Aorta (tissue), 5 donors: Measurements from ENCODE around the gene NXNL2. TPM values are rescaled to one million over a fixed set of nuclear protein-coding genes. Genes with fewer than 3 reads are reported as not detected.

Experiments
- ATAC-seq: fragments of 200-7000 bp; cut with Tn5 transposase; one replicate; pipeline ENCODE4 v1.9.1; 2022; ENCODE audit warnings: moderate library complexity; ENCODE audit not compliant: low FRiP score
- DNase-seq, 2 donors: peaks; one replicate each; pipeline ENCODE4 v3.0.0-alpha.2; 2020
- H3K27ac ChIP-seq, 2 donors: one replicate each; pipeline ENCODE4 v1.5.1; 2013; ENCODE audit warnings: low read length in 2 of 2, mild to moderate bottlenecking in 2 of 2, moderate library complexity in 2 of 2, control low read depth in 1 of 2, inconsistent platforms in 1 of 2, low read depth in 1 of 2
- H3K27me3 ChIP-seq, 2 donors: one replicate each; pipeline ENCODE4 v1.6.1; 2013; ENCODE audit warnings: control low read depth in 1 of 2, low read length in 1 of 2, mild to moderate bottlenecking in 1 of 2, moderate library complexity in 1 of 2; ENCODE audit not compliant: insufficient read depth in 2 of 2, control insufficient read depth in 1 of 2
- H3K36me3 ChIP-seq, 2 donors: one replicate each; pipeline ENCODE4 v1.6.1; 2013; ENCODE audit warnings: control low read depth in 1 of 2, low read length in 1 of 2, mild to moderate bottlenecking in 1 of 2; ENCODE audit not compliant: insufficient read depth in 2 of 2, control insufficient read depth in 1 of 2
- H3K4me1 ChIP-seq, 2 donors: one replicate each; pipeline ENCODE4 v1.6.1; 2013; ENCODE audit warnings: low read length in 2 of 2, control low read depth in 1 of 2, mild to moderate bottlenecking in 1 of 2, moderate library complexity in 1 of 2; ENCODE audit not compliant: insufficient read depth in 2 of 2, control insufficient read depth in 1 of 2
- H3K4me3 ChIP-seq, 2 donors: one replicate each; pipeline ENCODE4 v1.5.1; 2013; ENCODE audit warnings: low read length in 2 of 2, control low read depth in 1 of 2, mild to moderate bottlenecking in 1 of 2
- H3K9me3 ChIP-seq: one replicate; pipeline ENCODE4 v1.6.1; 2013; ENCODE audit warnings: mild to moderate bottlenecking, low read length; ENCODE audit not compliant: control insufficient read depth
- WGBS, 2 donors: extraction: QIAGEN DNeasy Blood & Tissue Kit; methylation state at CpG; one replicate each; pipeline ENCODE4 v1.1.7; 2013; 5-methylcytosine and 5-hydroxymethylcytosine counted together
- intact Hi-C, 2 donors: fragments of 100-400 bp; cut with DNase I; formaldehyde crosslinking; loops; one replicate each; pipeline versions ENCODE4 v1.14.2 to v1.15.0; 2022
- polyA plus RNA-seq, 2 donors: library from polyadenylated mRNA; stranded (reverse); fragments of 200-250 nt; gene quantifications; one replicate each; pipeline ENCODE4 v1.2.3, GENCODE V29; 2013
- total RNA-seq, 2 donors: library from RNA; stranded (reverse); fragmentation: NEBNext Ultra II Directional; extraction: Animal tissue kit (Norgen Biotek cat#: 25700); gene quantifications; one replicate each; pipeline ENCODE4 v1.2.1, GENCODE V29; 2021
- donor health status: healthy with polysubstance abuse.
- donor health status: Bipolar disorder and iron deficiency.
- donor health status: DM: no; HTN: no; CAD: no.
- donor health status: DM: no; HTN: no; CAD: no.
- donor health status: DM: yes; HTN: yes; CAD: no.

The NXNL2 gene
- total and polyA plus RNA-seq, 4 donors, result 0.75 to 3.1 (median 1.5) TPM

DNA sequence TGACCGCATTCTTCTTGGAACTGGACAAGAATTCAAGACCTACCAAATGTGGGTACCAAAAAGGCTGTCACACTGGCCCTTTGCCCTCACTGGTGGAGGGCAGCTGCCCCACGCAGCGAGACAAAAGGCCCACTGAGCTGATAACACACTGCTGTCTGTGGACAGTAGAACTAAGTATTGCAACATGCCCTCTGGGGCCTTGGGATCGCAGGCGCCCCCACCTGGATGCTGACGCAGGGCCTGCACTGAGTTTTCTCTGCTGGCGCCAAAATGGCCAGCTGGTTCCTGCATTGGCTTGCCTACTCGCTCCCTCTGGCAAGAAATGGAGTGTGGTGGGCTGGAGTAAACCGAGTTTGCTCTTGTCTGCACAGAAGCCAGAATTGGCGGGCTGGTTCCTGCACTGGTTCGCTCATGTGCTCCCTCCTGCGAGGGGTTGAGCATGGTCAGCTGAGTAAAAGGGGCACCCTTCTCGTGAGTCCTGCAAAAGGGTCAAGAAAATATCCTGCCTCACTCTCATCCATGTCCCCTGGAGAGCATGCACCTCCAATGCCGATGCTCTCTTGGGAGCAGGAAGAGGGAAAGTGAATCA is 55.7 kb downstream of the NXNL2 start:
- 88% methylated on average over 14 of the region's 14 CpGs for WGBS, 2 donors
- Histone ChIP-seq H3K27ac (no peak overlapping the region), H3K36me3 (no peaks in the 10 kb centered on the region), H3K9me3 (no peaks in the 10 kb centered on the region), H3K4me3 (no peak overlapping the region), H3K27me3 (no peaks in the 10 kb centered on the region), H3K4me1 (no peaks in the 10 kb centered on the region)
- ATAC-seq (no peak), DNase-seq (no peak)
- intact Hi-C loops, result loop anchor here (5.0 to 10.0 kb wide), 2 partner anchors 687 to 694 kb away; no protein-coding TSS in a partner anchor

DNA sequence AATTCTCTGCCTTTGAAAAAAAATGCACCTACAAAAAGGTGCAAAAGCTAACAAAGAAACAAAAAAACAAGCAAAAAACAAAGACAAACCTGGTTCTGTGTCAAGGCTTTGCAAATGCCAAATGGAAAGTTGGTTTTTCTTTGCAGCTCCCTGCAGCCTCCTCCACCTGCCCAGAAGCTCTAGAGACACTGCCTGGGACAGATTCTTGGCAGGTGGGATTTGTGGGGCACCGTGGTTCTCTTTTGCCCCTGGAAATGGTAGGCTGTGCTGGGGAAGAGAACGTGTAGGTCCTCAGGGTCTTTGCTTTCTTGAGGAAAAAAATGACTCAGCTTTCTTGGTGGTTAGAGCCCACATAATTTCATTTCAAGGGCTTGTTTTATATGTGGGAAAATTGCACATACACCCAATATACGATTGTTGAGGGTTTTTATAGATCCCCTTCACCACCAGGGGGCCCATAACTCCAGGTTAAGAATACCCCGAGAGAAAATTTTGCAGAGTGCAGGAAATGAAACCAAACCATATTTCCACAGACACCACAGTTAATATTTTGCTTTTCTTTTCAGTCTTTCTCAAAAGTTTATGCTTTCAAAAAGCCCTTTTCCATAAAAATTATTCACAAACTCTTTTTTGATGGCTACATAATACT is 58.7 kb downstream of the NXNL2 start:
- intact Hi-C loops, result loop anchor here (2.0 to 10.0 kb wide), 4 partner anchors 407 to 691 kb away; no protein-coding TSS in a partner anchor
- Histone ChIP-seq H3K27ac (no peak overlapping the region), H3K4me1 (no peaks in the 10 kb centered on the region), H3K27me3 (no peaks in the 10 kb centered on the region), H3K9me3 (no peaks in the 10 kb centered on the region), H3K36me3 (no peaks in the 10 kb centered on the region), H3K4me3 (no peak overlapping the region)
- WGBS, 2 donors, result 19 to 22% methylated on average over 4 of the region's 4 CpGs
- DNase-seq (no peak), ATAC-seq (peak; percentile 84)

Other genes with a start within 250 kb of the NXNL2 start
- 10 to 100 TPM; 79.9 to 93.3 TPM for gene SPIN1, start 146.7 kb upstream of the NXNL2 start, total RNA-seq
- 10 to 100 TPM; 40.8 to 41.1 TPM for gene SPIN1, start 146.7 kb upstream of the NXNL2 start, polyA plus RNA-seq